Activated CD4-positive, alpha-beta T cell treated with anti-CD3 and anti-CD28 coated beads, Interleukin-2, amount 10 ng/mL, durations not matched to agents 24 days and 14 days (primary cell): ENCODE results near the gene PCNP. TPM values are rescaled to one million over a fixed set of nuclear protein-coding genes. Genes with fewer than 3 reads are reported as not detected.
"Not testable (repeated sequence)": the region's sequence is repeated elsewhere in the genome, so short reads cannot be mapped to it uniquely, and the experiment has no call there.

ENCODE experiments used
- DNase-seq: peaks from one replicate; pipeline ENCODE4 v3.0.0; 2022
- H3K27ac Mint-ChIP-seq: one replicate; pipeline ENCODE4 v1.8.0; 2022; ENCODE audit warnings: mild to moderate bottlenecking, mixed read lengths
- H3K27me3 Mint-ChIP-seq: one replicate; pipeline ENCODE4 v1.8.0; 2022; ENCODE audit warnings: mixed read lengths
- H3K36me3 Mint-ChIP-seq: one replicate; pipeline ENCODE4 v1.8.0; 2022; ENCODE audit warnings: low read depth, mild to moderate bottlenecking, mixed read lengths
- H3K4me1 Mint-ChIP-seq: one replicate; pipeline ENCODE4 v1.8.0; 2021; ENCODE audit warnings: mixed read lengths
- H3K4me3 Mint-ChIP-seq: one replicate; pipeline ENCODE4 v1.8.0; 2022; ENCODE audit warnings: mild to moderate bottlenecking, moderate library complexity, mixed read lengths
- H3K9me3 Mint-ChIP-seq: one replicate; pipeline ENCODE4 v1.8.0; 2021; ENCODE audit warnings: mixed read lengths
- intact Hi-C: fragments of 100-400 bp; cut with micrococcal nuclease; formaldehyde crosslinking; loops from one replicate; pipeline ENCODE4 v1.15.1; 2023
- total RNA-seq: library from RNA; stranded (reverse); gene quantifications from 2 replicates; pipeline ENCODE4 v1.2.3, GENCODE V29; 2022

Gene PCNP
- total RNA-seq, 1 donor from 2014 or later = 205 TPM

GRCh38 chr3:101631959-101632358 is 58.0 kb downstream of the PCNP start:
- H3K27me3 Mint-ChIP-seq, intact Hi-C loops, H3K4me3 Mint-ChIP-seq, H3K4me1 Mint-ChIP-seq, H3K36me3 Mint-ChIP-seq, H3K27ac Mint-ChIP-seq, DNase-seq, H3K9me3 Mint-ChIP-seq: not testable (repeated sequence)

GRCh38 chr3:101632586-101632985 is 58.6 kb downstream of the PCNP start:
- no peaks in the 10 kb centered on the region for H3K9me3 Mint-ChIP-seq
- no peaks in the 10 kb centered on the region for H3K27me3 Mint-ChIP-seq
- H3K4me1 Mint-ChIP-seq = peaks cover 2% of the 10 kb centered on the region
- H3K36me3 Mint-ChIP-seq = no peaks in the 10 kb centered on the region
- no peak for DNase-seq
- H3K4me3 Mint-ChIP-seq = no peak overlapping the region
- intact Hi-C loops = no loop called here
- no peak overlapping the region for H3K27ac Mint-ChIP-seq

- DNase-seq = no peak
- Mint-ChIP-seq H3K27me3 (no peaks in the 10 kb centered on the region), H3K27ac (no peak overlapping the region), H3K4me1 (peaks cover 2% of the 10 kb centered on the region), H3K36me3 (no peaks in the 10 kb centered on the region), H3K9me3 (no peaks in the 10 kb centered on the region), H3K4me3 (no peak overlapping the region)
- intact Hi-C loops = no loop called here
Measured at GRCh38 chr3:101633186-101633585, 59.2 kb downstream of the PCNP start.

GRCh38 chr3:101634591-101635196 is 60.7 kb downstream of the PCNP start:
- DNase-seq = no peak
- Mint-ChIP-seq H3K27ac (no peak overlapping the region), H3K27me3 (no peaks in the 10 kb centered on the region), H3K9me3 (no peaks in the 10 kb centered on the region), H3K4me3 (no peak overlapping the region), H3K36me3 (no peaks in the 10 kb centered on the region), H3K4me1 (peaks cover 2% of the 10 kb centered on the region)
- intact Hi-C loops = no loop called here

GRCh38 chr3:101635345-101635744 is 61.4 kb downstream of the PCNP start:
- Mint-ChIP-seq H3K4me1 (peaks cover 2% of the 10 kb centered on the region), H3K27me3 (no peaks in the 10 kb centered on the region), H3K36me3 (no peaks in the 10 kb centered on the region), H3K27ac (no peak overlapping the region), H3K4me3 (no peak overlapping the region), H3K9me3 (no peaks in the 10 kb centered on the region)
- DNase-seq = no peak
- intact Hi-C loops = no loop called here

GRCh38 chr3:101635954-101636798 is 62.2 kb downstream of the PCNP start:
- no peak overlapping the region for H3K27ac Mint-ChIP-seq
- peak; percentile 91 for DNase-seq
- no peak overlapping the region for H3K4me3 Mint-ChIP-seq
- peaks cover 2% of the 10 kb centered on the region for H3K4me1 Mint-ChIP-seq
- H3K9me3 Mint-ChIP-seq = no peaks in the 10 kb centered on the region
- intact Hi-C loops = loop anchor here (1.0 kb wide), 2 partner anchors 63 to 566 kb away; no protein-coding TSS in a partner anchor
- H3K27me3 Mint-ChIP-seq = no peaks in the 10 kb centered on the region
- H3K36me3 Mint-ChIP-seq = no peaks in the 10 kb centered on the region

- DNase-seq = no peak
- H3K27ac Mint-ChIP-seq = no peak overlapping the region
- no peaks in the 10 kb centered on the region for H3K27me3 Mint-ChIP-seq
- H3K9me3 Mint-ChIP-seq = no peaks in the 10 kb centered on the region
- no peak overlapping the region for H3K4me3 Mint-ChIP-seq
- intact Hi-C loops = no loop called here
- H3K36me3 Mint-ChIP-seq = no peaks in the 10 kb centered on the region
- H3K4me1 Mint-ChIP-seq = peaks cover 2% of the 10 kb centered on the region
Measured at GRCh38 chr3:101637451-101637850, 63.5 kb downstream of the PCNP start.

- no peak overlapping the region for H3K27ac Mint-ChIP-seq
- intact Hi-C loops = no loop called here
Measured at GRCh38 chr3:101638261-101638745, 64.3 kb downstream of the PCNP start.

GRCh38 chr3:101639280-101639963 is 65.4 kb downstream of the PCNP start:
- H3K4me3 Mint-ChIP-seq = no peak overlapping the region
- no peaks in the 10 kb centered on the region for H3K27me3 Mint-ChIP-seq
- no peak for DNase-seq
- no peaks in the 10 kb centered on the region for H3K9me3 Mint-ChIP-seq
- peaks cover 13% of the 10 kb centered on the region for H3K4me1 Mint-ChIP-seq
- intact Hi-C loops = no loop called here
- H3K36me3 Mint-ChIP-seq = no peaks in the 10 kb centered on the region
- H3K27ac Mint-ChIP-seq = no peak overlapping the region

More at GRCh38 chr3:101638261-101638745, 64.3 kb downstream of the PCNP start:
- DNase-seq = no peak
- H3K27me3 Mint-ChIP-seq = no peaks in the 10 kb centered on the region
- H3K9me3 Mint-ChIP-seq = no peaks in the 10 kb centered on the region
- peaks cover 2% of the 10 kb centered on the region for H3K4me1 Mint-ChIP-seq
- no peak overlapping the region for H3K4me3 Mint-ChIP-seq
- H3K36me3 Mint-ChIP-seq = no peaks in the 10 kb centered on the region

GRCh38 chr3:101640256-101640655 is 66.3 kb downstream of the PCNP start:
- Mint-ChIP-seq H3K36me3 (no peaks in the 10 kb centered on the region), H3K4me3 (no peak overlapping the region), H3K4me1 (peaks cover 18% of the 10 kb centered on the region), H3K9me3 (no peaks in the 10 kb centered on the region), H3K27ac (no peak overlapping the region), H3K27me3 (no peaks in the 10 kb centered on the region)
- intact Hi-C loops = loop anchor here (5.0 kb wide), 1 partner anchor 258 kb away; no protein-coding TSS in a partner anchor
- no peak for DNase-seq

GRCh38 chr3:101641397-101642115 is 67.6 kb downstream of the PCNP start:
- peak overlapping the region; percentile 7 for H3K27ac Mint-ChIP-seq
- not testable (repeated sequence) for H3K9me3 Mint-ChIP-seq, H3K27me3 Mint-ChIP-seq, H3K36me3 Mint-ChIP-seq, DNase-seq, H3K4me3 Mint-ChIP-seq
- H3K4me1 Mint-ChIP-seq = peaks cover 18% of the 10 kb centered on the region
- intact Hi-C loops = loop anchor here (5.0 kb wide), 1 partner anchor 259 kb away; no protein-coding TSS in a partner anchor

GRCh38 chr3:101642441-101642840 is 68.5 kb downstream of the PCNP start:
- no peak for DNase-seq
- Mint-ChIP-seq H3K4me1 (peaks cover 18% of the 10 kb centered on the region), H3K27ac (no peak overlapping the region), H3K36me3 (peaks cover 7% of the 10 kb centered on the region), H3K9me3 (no peaks in the 10 kb centered on the region), H3K4me3 (no peak overlapping the region), H3K27me3 (no peaks in the 10 kb centered on the region)
- intact Hi-C loops = loop anchor here (5.0 kb wide), 1 partner anchor 260 kb away; no protein-coding TSS in a partner anchor
